H1 (cell line): Measurements from ENCODE around the gene STK36. TPM values are rescaled to one million over a fixed set of nuclear protein-coding genes. Genes with fewer than 3 reads are reported as not detected.

Experiments used
- ASH2L ChIP-seq: fragments of 200-600, 300-600 bp; sonication (generic); IDR thresholded peaks from one replicate; pipeline ENCODE4 v1.7.1; 2017; ENCODE audit warnings: low read length
- CHD2 ChIP-seq: IDR thresholded peaks from 2 replicates; pipeline ENCODE4 v1.6.1; 2012; ENCODE audit warnings: low read length, improper control_type of control experiment
- CREB1 ChIP-seq: IDR thresholded peaks from 2 replicates; pipeline ENCODE4 v1.6.1; 2012; ENCODE audit warnings: inconsistent platforms
- PHF8 ChIP-seq: fragments of 200-600 bp; sonication (generic); conservative IDR thresholded peaks from 2 replicates; pipeline ENCODE4 v1.7.1; 2012; ENCODE audit warnings: low read depth, mild to moderate bottlenecking, inconsistent platforms, low read length, moderate library complexity
- POU5F1 ChIP-seq: IDR thresholded peaks from 2 replicates; pipeline ENCODE4 v1.6.1; 2011; ENCODE audit warnings: low read depth, mild to moderate bottlenecking, low read length, moderate library complexity
- RBBP5 ChIP-seq: IDR thresholded peaks from 2 replicates; pipeline ENCODE4 v1.7.1; 2012; ENCODE audit warnings: low read depth, mild to moderate bottlenecking, inconsistent platforms, low read length, moderate library complexity, borderline replicate concordance
- SP4 ChIP-seq: IDR thresholded peaks from 2 replicates; pipeline ENCODE4 v1.6.1; 2012; ENCODE audit warnings: low read length, inconsistent platforms
- TCF12 ChIP-seq: IDR thresholded peaks from 2 replicates; pipeline ENCODE4 v1.6.1; 2011; ENCODE audit warnings: low read depth, mild to moderate bottlenecking, low read length
- ZNF274 ChIP-seq: IDR thresholded peaks from 2 replicates; pipeline ENCODE4 v1.7.0; 2012; ENCODE audit warnings: low read length, borderline replicate concordance; ENCODE audit errors: extremely low read depth
- polyA plus RNA-seq, 7 experiments: library from polyadenylated mRNA; depleted of rRNA in 3 of 7; stranded (reverse) in 5 of 7; unstranded in 2 of 7; fragments of >200 nt in 5 of 7; fragments of 200-250 nt in 2 of 7; gene quantifications; 1 replicate in 5 of 7; 2 replicates in 1 of 7; 4 replicates in 1 of 7; pipeline versions ENCODE4 v1.2.1 to v1.2.3, GENCODE V29; 2011 to 2013; ENCODE audit warnings: missing spikeins in 2 of 7, mixed read lengths in 2 of 7
- total RNA-seq: library from RNA; stranded (reverse); fragmentation: NEBNext Ultra II Directional; extraction: Animal tissue kit (Norgen Biotek cat#: 25700); gene quantifications from 2 replicates; pipeline ENCODE4 v1.2.1, GENCODE V29; 2021

Gene STK36
- total and polyA plus RNA-seq, 2 of the 8 experiments (the other 6 are each of a cell fraction or from before 2014, with no cell fraction given) = 41.4 to 57.6 TPM

- no peak for TF ChIP-seq ZNF274
- no peak for TF ChIP-seq ASH2L
- no peak for TF ChIP-seq PHF8
- TF ChIP-seq RBBP5 = no peak
- no peak for TF ChIP-seq CHD2
- TF ChIP-seq CREB1 = no peak
- TF ChIP-seq POU5F1 = no peak
- no peak for TF ChIP-seq TCF12
- TF ChIP-seq SP4 = no peak
These were observed 16.1 kb upstream of the STK36 start (continued) for GRCh38 chr2:218655751-218656150.
